Measurements from ENCODE around the gene ERBB4.

The ERBB4 gene

DNA sequence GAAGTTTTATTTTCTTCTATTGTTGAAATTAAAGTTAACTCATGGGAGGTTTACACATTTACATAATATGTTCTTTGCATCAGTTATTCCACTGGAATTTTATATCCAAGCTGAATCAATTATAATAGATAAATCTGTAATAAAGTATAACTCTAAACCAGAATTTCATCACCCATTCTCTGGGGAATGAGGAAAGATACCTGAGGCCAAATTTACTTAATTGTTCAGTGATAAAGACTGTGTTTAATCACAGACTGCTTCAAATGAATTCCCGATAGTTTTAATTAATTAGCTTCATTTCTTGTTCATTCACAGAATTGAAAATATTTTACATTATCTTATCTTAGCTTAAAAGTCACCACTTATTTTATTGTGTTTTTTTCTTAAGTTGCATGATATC lies 562.5 kb downstream of the ERBB4 start:
- no peaks in the 10 kb centered on the region for H3K4me1 ChIP-seq
- TF ChIP-seq CTCF (IDR thresholded peaks at IDR 0.05; ENCODE audit: low read depth, low read length), result no peak
- no peak overlapping the region for H3K4me3 ChIP-seq (ENCODE audit: low read depth, low read length)
- H3K27me3 ChIP-seq, result no peaks in the 10 kb centered on the region
- H3K36me3 ChIP-seq, result no peaks in the 10 kb centered on the region
- H3K9me3 ChIP-seq, result no peaks in the 10 kb centered on the region
- DNase-seq, result no peak

DNA sequence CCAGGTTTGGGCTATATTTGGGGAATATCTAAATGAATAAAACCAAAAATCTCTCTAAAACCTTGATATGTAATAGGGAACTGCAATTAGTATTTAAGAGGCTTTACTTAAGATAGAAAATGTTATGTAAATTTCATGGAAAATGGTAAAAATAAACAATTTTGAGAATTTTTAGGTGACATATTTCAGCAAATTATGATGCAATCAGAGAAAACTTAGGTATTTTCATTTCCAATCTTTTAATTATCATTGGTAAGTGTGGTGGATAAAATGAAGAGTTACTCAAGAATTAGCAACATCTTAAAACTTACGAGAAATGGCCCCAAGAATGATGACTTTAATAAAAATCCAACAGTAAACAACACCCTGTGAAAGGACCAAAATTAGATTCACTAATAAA lies 571.4 kb downstream of the ERBB4 start:
- Histone ChIP-seq H3K27me3 (no peaks in the 10 kb centered on the region), H3K9me3 (no peaks in the 10 kb centered on the region), H3K4me1 (no peaks in the 10 kb centered on the region), H3K4me3 (ENCODE audit: low read depth, low read length) (no peak overlapping the region), H3K36me3 (no peaks in the 10 kb centered on the region)
- no peak for DNase-seq
- TF ChIP-seq CTCF (IDR thresholded peaks at IDR 0.05; ENCODE audit: low read depth, low read length), result no peak

DNA sequence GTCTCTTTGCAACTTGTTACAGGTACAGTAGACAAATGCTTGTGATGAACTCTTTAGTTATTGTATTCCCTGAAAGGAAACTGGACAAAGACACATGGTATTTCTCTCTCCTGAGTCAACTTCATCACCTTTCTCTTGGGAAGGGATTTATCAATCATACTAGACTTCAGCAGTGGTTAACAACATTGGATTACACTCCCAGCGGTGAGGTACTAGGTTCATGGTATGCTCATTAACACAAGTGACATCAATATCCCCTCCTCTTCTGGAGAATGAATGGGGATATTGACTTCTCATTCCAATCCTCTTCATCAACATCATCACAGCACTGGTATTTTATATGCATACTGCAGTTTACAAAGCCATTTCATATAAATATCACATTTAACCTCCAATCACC lies 574.6 kb downstream of the ERBB4 start:
- no peaks in the 10 kb centered on the region for H3K27me3 ChIP-seq
- H3K4me1 ChIP-seq, result no peaks in the 10 kb centered on the region
- DNase-seq, result no peak
- H3K36me3 ChIP-seq, result no peaks in the 10 kb centered on the region
- no peak overlapping the region for H3K4me3 ChIP-seq (ENCODE audit: low read depth, low read length)
- no peaks in the 10 kb centered on the region for H3K9me3 ChIP-seq
- no peak for TF ChIP-seq CTCF (IDR thresholded peaks at IDR 0.05; ENCODE audit: low read depth, low read length)

DNA sequence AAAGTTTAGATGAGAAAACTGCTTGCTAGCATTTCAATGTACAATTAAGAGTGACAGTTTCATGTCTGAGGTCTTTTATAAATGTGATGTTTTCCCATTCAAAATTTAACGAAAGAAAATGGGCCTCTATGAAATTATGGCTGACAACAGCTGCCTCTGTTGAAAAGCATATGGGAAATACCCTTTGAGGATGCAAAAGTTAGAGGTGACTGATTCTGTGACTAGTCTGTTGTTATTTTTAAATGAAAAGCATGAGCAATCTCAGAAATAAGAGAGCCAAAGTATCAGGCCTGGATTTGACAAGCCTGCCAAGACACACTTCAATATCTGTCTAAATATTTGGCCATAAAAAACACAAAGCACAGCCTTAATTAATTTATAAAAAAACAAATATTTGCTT lies 580.8 kb downstream of the ERBB4 start:
- no peak for DNase-seq
- no peak overlapping the region for H3K4me3 ChIP-seq (ENCODE audit: low read depth, low read length)
- no peaks in the 10 kb centered on the region for H3K36me3 ChIP-seq
- no peaks in the 10 kb centered on the region; the same call in 1 of the 2 replicates for H3K4me1 ChIP-seq
- TF ChIP-seq CTCF (IDR thresholded peaks at IDR 0.05; ENCODE audit: low read depth, low read length), result no peak
- H3K27me3 ChIP-seq, result no peaks in the 10 kb centered on the region
- no peaks in the 10 kb centered on the region; the same call in 1 of the 2 replicates for H3K9me3 ChIP-seq

DNA sequence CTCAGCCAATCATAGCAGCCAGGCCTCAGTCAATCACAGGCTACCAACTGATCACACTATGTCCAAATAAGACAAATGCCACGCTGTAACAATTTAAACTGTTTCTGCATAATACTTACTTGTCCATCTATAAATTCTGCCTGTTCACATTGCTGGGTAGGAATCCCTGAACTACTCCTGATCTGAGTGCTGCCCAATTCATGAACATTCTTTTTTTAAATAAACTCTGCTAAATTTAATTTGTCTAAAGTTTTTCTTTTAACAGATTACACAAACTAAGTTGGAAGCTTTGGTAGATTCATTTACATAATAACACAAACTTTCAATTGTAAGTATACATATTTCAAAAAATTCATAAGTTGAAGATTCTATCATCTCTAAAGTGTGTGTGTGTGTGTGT lies 583.0 kb downstream of the ERBB4 start:
- Histone ChIP-seq H3K4me3 (ENCODE audit: low read depth, low read length) (no peak overlapping the region), H3K9me3 (no peaks in the 10 kb centered on the region; the same call in 1 of the 2 replicates), H3K36me3 (no peaks in the 10 kb centered on the region), H3K27me3 (no peaks in the 10 kb centered on the region), H3K4me1 (no peaks in the 10 kb centered on the region; the same call in 1 of the 2 replicates)
- TF ChIP-seq CTCF (IDR thresholded peaks at IDR 0.05; ENCODE audit: low read depth, low read length), result no peak
- DNase-seq, result no peak

DNA sequence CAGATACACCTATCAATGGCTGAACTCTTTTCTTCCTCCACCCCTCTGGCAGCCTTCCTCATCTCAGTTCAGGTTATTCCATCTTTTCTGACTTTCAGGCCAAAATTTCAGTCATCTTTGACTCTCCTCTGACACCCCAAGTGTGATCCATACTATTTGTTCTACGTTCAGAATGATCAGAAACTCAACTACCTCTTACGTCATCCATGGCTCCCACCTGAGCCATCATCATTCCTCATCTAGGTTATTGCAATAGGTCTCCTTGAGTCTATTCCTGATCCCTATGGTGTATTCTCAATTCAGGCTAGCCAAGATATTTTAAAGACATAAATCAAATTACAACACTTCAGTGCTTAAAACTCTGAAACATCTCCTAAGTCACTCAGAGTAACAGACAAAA lies 589.7 kb downstream of the ERBB4 start:
- H3K4me1 ChIP-seq, result no peaks in the 10 kb centered on the region; the same call in 1 of the 2 replicates
- H3K9me3 ChIP-seq, result no peaks in the 10 kb centered on the region
- H3K36me3 ChIP-seq, result no peaks in the 10 kb centered on the region
- H3K27me3 ChIP-seq, result no peaks in the 10 kb centered on the region
- no peak for DNase-seq
- H3K4me3 ChIP-seq (ENCODE audit: low read depth, low read length), result no peak overlapping the region
- no peak for TF ChIP-seq CTCF (IDR thresholded peaks at IDR 0.05; ENCODE audit: low read depth, low read length)
